Stimulated activated CD8-positive, alpha-beta memory T cell treated with anti-CD3 and anti-CD28 coated beads, Interleukin-7, amount 100 ng/mL, for 1 hour (primary cell): ENCODE measurements around the gene ATP9B.

Experiments
- DNase-seq, 2 donors: peaks; one replicate each; pipeline ENCODE4 v3.0.0-alpha.2; 2020; ENCODE audit warnings: low read depth in 2 of 2

The ATP9B gene

GRCh38 chr18:79380816-79381806 lies 311.9 kb downstream of the ATP9B start:
- no peak for DNase-seq

GRCh38 chr18:79381811-79382311 lies 312.7 kb downstream of the ATP9B start:
- DNase-seq: no peak

- DNase-seq: no peak
Observed at GRCh38 chr18:79382681-79383387, 313.6 kb downstream of the ATP9B start.

- DNase-seq: no peak
Observed at GRCh38 chr18:79383388-79384056, 314.3 kb downstream of the ATP9B start.

GRCh38 chr18:79384151-79384807 lies 315.1 kb downstream of the ATP9B start:
- no peak for DNase-seq

GRCh38 chr18:79384834-79385233 lies 315.6 kb downstream of the ATP9B start:
- no peak for DNase-seq

- no peak for DNase-seq
Observed at GRCh38 chr18:79385326-79385707, 316.1 kb downstream of the ATP9B start.

GRCh38 chr18:79385708-79386341 lies 316.6 kb downstream of the ATP9B start:
- no peak for DNase-seq

- no peak for DNase-seq
Observed at GRCh38 chr18:79386547-79386946, 317.4 kb downstream of the ATP9B start.

GRCh38 chr18:79387214-79387613 lies 318.0 kb downstream of the ATP9B start:
- no peak for DNase-seq

GRCh38 chr18:79387615-79388014 lies 318.4 kb downstream of the ATP9B start:
- DNase-seq: no peak

- DNase-seq: no peak
Observed at GRCh38 chr18:79388043-79388442, 318.8 kb downstream of the ATP9B start.

GRCh38 chr18:79389689-79390088 lies 320.5 kb downstream of the ATP9B start:
- DNase-seq: no peak

- no peak for DNase-seq
Observed at GRCh38 chr18:79392226-79392625, 323.0 kb downstream of the ATP9B start.

GRCh38 chr18:79393181-79393634 lies 324.0 kb downstream of the ATP9B start:
- DNase-seq: no peak

GRCh38 chr18:79393635-79394533 lies 324.7 kb downstream of the ATP9B start:
- no peak for DNase-seq

GRCh38 chr18:79394534-79395307 lies 325.5 kb downstream of the ATP9B start:
- no peak for DNase-seq

GRCh38 chr18:79395308-79395640 lies 326.1 kb downstream of the ATP9B start:
- DNase-seq: no peak

- peak; percentile 39 to 54 for DNase-seq
Observed at GRCh38 chr18:79395761-79396404, 326.7 kb downstream of the ATP9B start, which contains the start of gene NFATC1. Gene NFATC1, plus strand, starts transcription at chr18:79395930. Its CDS starts 295 bp downstream, at chr18:79396225.
